K562 (cell line): ENCODE results near the gene NALF2. TPM values are rescaled to one million over a fixed set of nuclear protein-coding genes. Genes with fewer than 3 reads are reported as not detected.

Source experiments
- ATAC-seq: fragments of 200-7000 bp; cut with Tn5 transposase; 3 replicates; pipeline ENCODE4 v1.9.1; 2020; ENCODE audit warnings: moderate library complexity
- BruUV-seq: library from RNA; stranded (reverse); fragments of 400-500 nt; replicated peaks from 2 replicates; lab custom pipeline; 2021; lab: Mats Ljungman, UMichigan
- CTCF ChIA-PET: fragments of 300-600 bp; formaldehyde crosslinking; extraction: SDS; loops from one replicate; lab custom pipeline; 2021; ENCODE audit warnings: low intra/inter-chr PET ratio; lab: Yijun Ruan, JAX
- POLR2A ChIA-PET: fragments of 300-600, 350-650 bp; sonication (Branson Sonifier 250); formaldehyde crosslinking; extraction: SDS; loops from one replicate; lab custom pipeline; 2021; ENCODE audit warnings: antibody characterized with exemption, inconsistent platforms; lab: Yijun Ruan, JAX
- DNase-seq, 4 experiments: peaks; one replicate each; pipeline versions ENCODE4 v3.0.0 to v3.0.0-alpha.2; 2011 to 2018; ENCODE audit warnings: low spot score in 3 of 4, mixed read lengths in 3 of 4; ENCODE audit errors: extremely low read depth in 1 of 4
- FAIRE-seq: peaks from 2 replicates; lab custom pipeline; 2011; peaks lifted over from hg19 to GRCh38; lab: Jason Lieb, UNC
- H2AFZ ChIP-seq: 2 replicates; pipeline ENCODE4 v1.6.0; 2011; ENCODE audit warnings: low read depth, low read length, control low read depth, inconsistent platforms
- H3K27ac ChIP-seq: fragments of 200-600 bp; 3 replicates; pipeline ENCODE4 v1.8.0; 2011; ENCODE audit warnings: low read depth, mild to moderate bottlenecking, control low read depth, inconsistent platforms, low read length, moderate library complexity, mixed read lengths; ENCODE audit errors: extremely low read depth
- H3K27me3 ChIP-seq, 2 experiments: fragments of 300-600 bp in 1 of 2; 2 replicates in 1 of 2; 3 replicates in 1 of 2; pipeline versions ENCODE4 v1.6.0 to v1.8.0; 2011; ENCODE audit warnings: inconsistent platforms in 2 of 2, low read length in 2 of 2, mild to moderate bottlenecking in 1 of 2, mixed read lengths in 1 of 2, moderate library complexity in 1 of 2; ENCODE audit not compliant: control insufficient read depth in 2 of 2, insufficient read depth in 2 of 2
- H3K36me3 ChIP-seq: fragments of 300-600 bp; 3 replicates; pipeline ENCODE4 v1.8.0; 2011; ENCODE audit warnings: mild to moderate bottlenecking, low read length, inconsistent platforms; ENCODE audit not compliant: control insufficient read depth, insufficient read depth
- H3K4me1 ChIP-seq, 2 experiments: fragments of 200-600 bp in 1 of 2; replicated peaks in 1 of 2; 2 replicates in 1 of 2; 3 replicates in 1 of 2; pipeline versions ENCODE4 v1.5.1 to v1.8.0; 2011; ENCODE audit warnings: inconsistent platforms in 2 of 2, low read length in 2 of 2, mild to moderate bottlenecking in 1 of 2, mixed read lengths in 1 of 2, moderate library complexity in 1 of 2; ENCODE audit not compliant: control insufficient read depth in 2 of 2, insufficient read depth in 2 of 2
- H3K4me2 ChIP-seq: 2 replicates; pipeline ENCODE4 v1.6.1; 2011; ENCODE audit warnings: low read length, control low read depth, inconsistent platforms, mixed read lengths; ENCODE audit not compliant: insufficient read depth
- H3K4me3 ChIP-seq: fragments of 200-600 bp; sonication (generic), shearing (Covaris generic); 2 replicates; pipeline ENCODE4 v1.5.1; 2016; ENCODE audit warnings: control low read depth, inconsistent platforms
- H3K79me2 ChIP-seq: fragments of 200-600 bp; 3 replicates; pipeline ENCODE4 v1.8.0; 2011; ENCODE audit warnings: low read length, inconsistent platforms; ENCODE audit not compliant: control insufficient read depth, insufficient read depth
- H3K9ac ChIP-seq, 2 experiments: 2 replicates each; pipeline versions ENCODE4 v1.6.0 to v1.6.1; 2011; ENCODE audit warnings: low read depth in 2 of 2, low read length in 2 of 2, control low read depth in 1 of 2, inconsistent platforms in 1 of 2, mild to moderate bottlenecking in 1 of 2, mixed read lengths in 1 of 2; ENCODE audit not compliant: insufficient read depth in 1 of 2
- H3K9me1 ChIP-seq: one replicate; pipeline ENCODE4 v1.6.0; 2011; ENCODE audit warnings: inconsistent platforms, mild to moderate bottlenecking, low read length, moderate library complexity; ENCODE audit not compliant: control insufficient read depth, insufficient read depth
- H3K9me3 ChIP-seq: replicated peaks from 2 replicates; pipeline ENCODE4 v1.5.1; 2011; ENCODE audit warnings: low read depth, low read length, inconsistent platforms; ENCODE audit not compliant: control insufficient read depth, insufficient read depth
- H4K20me1 ChIP-seq: replicated peaks from 2 replicates; pipeline ENCODE4 v1.6.1; 2011; ENCODE audit warnings: low read length, inconsistent platforms, mixed read lengths; ENCODE audit not compliant: control insufficient read depth, insufficient read depth
- BRCA1 ChIP-seq, 2 experiments: fragments of 450-650 bp in 1 of 2; sonication (generic) in 1 of 2; formaldehyde crosslinking in 1 of 2; IDR thresholded peaks; 2 replicates each; pipeline versions ENCODE4 v1.5.0 to v1.6.1; 2017 to 2020; ENCODE audit warnings: mild to moderate bottlenecking in 1 of 2, missing genetic modification reagents in 1 of 2
- MAZ ChIP-seq, 2 experiments: fragments of 450-650 bp in 1 of 2; sonication (generic) in 1 of 2; formaldehyde crosslinking; IDR thresholded peaks in 1 of 2; conservative IDR thresholded peaks in 1 of 2; 2 replicates each; pipeline versions ENCODE4 v1.4.0 to v1.5.0; 2020; ENCODE audit warnings: mild to moderate bottlenecking in 1 of 2, missing genetic modification reagents in 1 of 2
- NBN ChIP-seq: fragments of 450-650 bp; IDR thresholded peaks from 2 replicates; pipeline ENCODE4 v1.6.1; 2016; ENCODE audit warnings: low read depth, mild to moderate bottlenecking
- STAT5A ChIP-seq: IDR thresholded peaks from 2 replicates; pipeline ENCODE4 v1.6.1; 2012; ENCODE audit warnings: low read length, inconsistent platforms, borderline replicate concordance
- ZNF121 ChIP-seq: sonication (generic); formaldehyde crosslinking; conservative IDR thresholded peaks from 2 replicates; pipeline ENCODE4 v1.8.0; 2022; ENCODE audit warnings: missing genetic modification reagents
- ZNF143 ChIP-seq: sonication (generic); formaldehyde crosslinking; IDR thresholded peaks from 2 replicates; pipeline ENCODE4 v1.9.0; 2022; ENCODE audit warnings: mild to moderate bottlenecking, missing genetic modification reagents
- ZNF668 ChIP-seq: fragments of 250-450 bp; sonication (Bioruptor Pico); IDR thresholded peaks from 2 replicates; pipeline ENCODE4 v1.8.0; 2022; ENCODE audit warnings: mild to moderate bottlenecking, inconsistent platforms
- WGBS: fragments of 100-300 bp; shearing (Covaris generic); methylation state at CpG from one replicate; pipeline ENCODE4 v1.1.6; 2016; ENCODE audit warnings: low coverage, mixed read lengths; ENCODE audit not compliant: insufficient coverage; ENCODE audit errors: missing lambda C conversion rate; 5-methylcytosine and 5-hydroxymethylcytosine counted together
- in situ Hi-C: fragments of 300-500 bp; cut with MboI; formaldehyde crosslinking; loops from 4 replicates; pipeline ENCODE4 v1.15.0; 2018; ENCODE audit warnings: inconsistent platforms, mixed read lengths
- intact Hi-C: fragments of 100-400 bp; cut with micrococcal nuclease; formaldehyde crosslinking; loops from 2 replicates; pipeline ENCODE4 v1.14.2; 2022
- polyA plus RNA-seq, 8 experiments: library from polyadenylated mRNA; depleted of rRNA in 4 of 8; stranded (reverse) in 5 of 8; unstranded in 3 of 8; fragments of >200 nt; fragmentation: Nextera tagmentation in 2 of 8; fragmentation: Illumina TruSeq in 1 of 8; extraction: Ambion mirVana in 2 of 8; extraction: Trizol in 1 of 8; gene quantifications; 2 replicates each; pipeline versions ENCODE4 v1.2.1 to v1.2.3, GENCODE V29; 2011 to 2014; ENCODE audit warnings: inconsistent platforms in 1 of 8, missing spikeins in 1 of 8
- total RNA-seq, 7 experiments: library from RNA; depleted of rRNA in 6 of 7; stranded (reverse); fragments of >200 nt in 6 of 7; fragmentation: Illumina TruSeq in 2 of 7; extraction: Trizol in 2 of 7; gene quantifications; 2 replicates each; pipeline versions ENCODE4 v1.2.1 to v1.2.3, GENCODE V29; 2011 to 2021; ENCODE audit warnings: low replicate concordance in 1 of 7
- TF ChIP-seq, protein P1 (sequence below), 2 experiments: IDR thresholded peaks in 1 of 2; conservative IDR thresholded peaks in 1 of 2; 2 replicates each; pipeline ENCODE4 v1.6.1; 2016; ENCODE audit warnings: low read depth in 2 of 2, mild to moderate bottlenecking in 1 of 2, missing compliant biosample characterization in 1 of 2, missing genetic modification characterization in 1 of 2, moderate library complexity in 1 of 2
- TF ChIP-seq, protein P2 (sequence below): fragments of 250-450 bp; sonication (Bioruptor Pico); IDR thresholded peaks from 2 replicates; pipeline ENCODE4 v1.5.0; 2022; ENCODE audit warnings: mild to moderate bottlenecking

NALF2 gene
- total and polyA plus RNA-seq, 9 of the 15 experiments (the other 6 are each of a cell fraction or from before 2014, with no cell fraction given), result not detected

GRCh38 chrX:69493766-69494165, 10.4 kb upstream of the NALF2 start:
- Histone ChIP-seq H3K4me3 (no peak overlapping the region), H3K9me1 (no peaks in the 10 kb centered on the region), H3K9ac (no peak overlapping the region), H3K4me1 (no peaks in the 10 kb centered on the region; a peak in 1 of 5 replicates), H3K36me3 (no peaks in the 10 kb centered on the region), H3K4me2 (no peak overlapping the region), H3K27me3 (no peaks in the 10 kb centered on the region), H4K20me1 (no peaks in the 10 kb centered on the region), H3K9me3 (no peaks in the 10 kb centered on the region), H3K79me2 (no peaks in the 10 kb centered on the region), H2AFZ (no peak overlapping the region), H3K27ac (no peak overlapping the region)
- intact Hi-C loops, result loop anchor here (1.0 to 5.0 kb wide), 2 partner anchors 539 to 604 kb away; no protein-coding TSS in a partner anchor
- in situ Hi-C loops, result loop anchor here (10.0 kb wide), 1 partner anchor 601 kb away; no protein-coding TSS in a partner anchor
- BruUV-seq, result no TSS peak
- POLR2A ChIA-PET, result no interaction called here
- CTCF ChIA-PET, result interaction anchor here (1.7 kb wide), 1 partner anchor 602 kb away, joined by 6 read pairs; no protein-coding TSS in a partner anchor
- FAIRE-seq (no peak), ATAC-seq (no peak), DNase-seq (no peak)
- WGBS, result 0% methylated on average over 1 of the region's 1 CpG
- TF ChIP-seq STAT5A (no peak), ZNF121 (CRISPR knock-in tag) (no peak)

DNA sequence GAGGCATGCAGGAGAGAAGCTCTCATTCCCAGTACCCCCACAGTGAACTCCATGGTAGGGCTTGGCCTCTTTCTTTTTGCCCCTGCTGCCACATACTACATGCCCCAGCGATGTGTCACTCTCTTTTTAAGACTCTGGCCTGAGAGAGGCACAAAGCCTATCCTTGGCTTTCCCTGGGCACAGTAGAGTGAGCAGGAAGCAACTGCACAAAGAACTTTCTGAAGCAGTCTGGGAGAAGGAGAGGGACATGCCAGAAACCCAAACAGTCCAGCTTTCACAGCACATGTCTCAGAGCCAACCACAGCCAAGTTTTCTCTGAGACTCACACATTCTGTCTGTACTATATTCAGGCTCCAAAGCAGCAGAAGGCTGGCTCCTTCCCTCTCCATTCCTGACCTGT, 7.9 kb upstream of the NALF2 start:
- FAIRE-seq (no peak), DNase-seq (no peak), ATAC-seq (no peak)
- no peaks in the 10 kb centered on the region for H3K9me1 ChIP-seq
- no TSS peak for BruUV-seq
- no peaks in the 10 kb centered on the region; a peak in 1 of 5 replicates for H3K4me1 ChIP-seq
- no peak overlapping the region for H3K9ac ChIP-seq
- ChIA-PET POLR2A (no interaction called here), CTCF (no interaction called here)
- no peaks in the 10 kb centered on the region for H3K36me3 ChIP-seq
- no CpG with 5 or more reads among the region's 1 CpG for WGBS
- no peak overlapping the region for H3K27ac ChIP-seq
- in situ Hi-C loops, result loop anchor here (10.0 kb wide), 1 partner anchor 599 kb away; no protein-coding TSS in a partner anchor
- intact Hi-C loops, result no loop called here
- H2AFZ ChIP-seq, result no peak overlapping the region
- H3K27me3 ChIP-seq, result no peaks in the 10 kb centered on the region
- H4K20me1 ChIP-seq, result no peaks in the 10 kb centered on the region
- H3K9me3 ChIP-seq, result no peaks in the 10 kb centered on the region
- no peak overlapping the region for H3K4me3 ChIP-seq
- H3K79me2 ChIP-seq, result no peaks in the 10 kb centered on the region
- H3K4me2 ChIP-seq, result no peak overlapping the region
- TF ChIP-seq MAZ (CRISPR knock-in tag; conservative IDR thresholded peaks at IDR 0.05 in 1 of 2, IDR thresholded peaks at IDR 0.05 in 1 of 2) (no peak), BRCA1 (IDR thresholded peaks at IDR 0.05) (no peak), BRCA1 (CRISPR knock-in tag; IDR thresholded peaks at IDR 0.05) (no peak), ZNF668 (CRISPR knock-in tag) (no peak), NBN (no peak), ZNF143 (CRISPR knock-in tag) (no peak)
- TF ChIP-seq, protein P1, sequence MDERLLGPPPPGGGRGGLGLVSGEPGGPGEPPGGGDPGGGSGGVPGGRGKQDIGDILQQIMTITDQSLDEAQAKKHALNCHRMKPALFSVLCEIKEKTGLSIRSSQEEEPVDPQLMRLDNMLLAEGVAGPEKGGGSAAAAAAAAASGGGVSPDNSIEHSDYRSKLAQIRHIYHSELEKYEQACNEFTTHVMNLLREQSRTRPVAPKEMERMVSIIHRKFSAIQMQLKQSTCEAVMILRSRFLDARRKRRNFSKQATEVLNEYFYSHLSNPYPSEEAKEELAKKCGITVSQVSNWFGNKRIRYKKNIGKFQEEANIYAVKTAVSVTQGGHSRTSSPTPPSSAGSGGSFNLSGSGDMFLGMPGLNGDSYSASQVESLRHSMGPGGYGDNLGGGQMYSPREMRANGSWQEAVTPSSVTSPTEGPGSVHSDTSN (CRISPR knock-in tag; IDR thresholded peaks at IDR 0.05; ENCODE audit: low read depth), result no peak
- TF ChIP-seq, protein P1 (tag; conservative IDR thresholded peaks at IDR 0.05; ENCODE audit: low read depth), result no peak
- TF ChIP-seq, protein P2, sequence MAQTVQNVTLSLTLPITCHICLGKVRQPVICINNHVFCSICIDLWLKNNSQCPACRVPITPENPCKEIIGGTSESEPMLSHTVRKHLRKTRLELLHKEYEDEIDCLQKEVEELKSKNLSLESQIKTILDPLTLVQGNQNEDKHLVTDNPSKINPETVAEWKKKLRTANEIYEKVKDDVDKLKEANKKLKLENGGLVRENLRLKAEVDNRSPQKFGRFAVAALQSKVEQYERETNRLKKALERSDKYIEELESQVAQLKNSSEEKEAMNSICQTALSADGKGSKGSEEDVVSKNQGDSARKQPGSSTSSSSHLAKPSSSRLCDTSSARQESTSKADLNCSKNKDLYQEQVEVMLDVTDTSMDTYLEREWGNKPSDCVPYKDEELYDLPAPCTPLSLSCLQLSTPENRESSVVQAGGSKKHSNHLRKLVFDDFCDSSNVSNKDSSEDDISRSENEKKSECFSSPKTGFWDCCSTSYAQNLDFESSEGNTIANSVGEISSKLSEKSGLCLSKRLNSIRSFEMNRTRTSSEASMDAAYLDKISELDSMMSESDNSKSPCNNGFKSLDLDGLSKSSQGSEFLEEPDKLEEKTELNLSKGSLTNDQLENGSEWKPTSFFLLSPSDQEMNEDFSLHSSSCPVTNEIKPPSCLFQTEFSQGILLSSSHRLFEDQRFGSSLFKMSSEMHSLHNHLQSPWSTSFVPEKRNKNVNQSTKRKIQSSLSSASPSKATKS (CRISPR knock-in tag), result no peak
